Measurements from ENCODE around the gene CDK5R2.

Gene CDK5R2

DNA sequence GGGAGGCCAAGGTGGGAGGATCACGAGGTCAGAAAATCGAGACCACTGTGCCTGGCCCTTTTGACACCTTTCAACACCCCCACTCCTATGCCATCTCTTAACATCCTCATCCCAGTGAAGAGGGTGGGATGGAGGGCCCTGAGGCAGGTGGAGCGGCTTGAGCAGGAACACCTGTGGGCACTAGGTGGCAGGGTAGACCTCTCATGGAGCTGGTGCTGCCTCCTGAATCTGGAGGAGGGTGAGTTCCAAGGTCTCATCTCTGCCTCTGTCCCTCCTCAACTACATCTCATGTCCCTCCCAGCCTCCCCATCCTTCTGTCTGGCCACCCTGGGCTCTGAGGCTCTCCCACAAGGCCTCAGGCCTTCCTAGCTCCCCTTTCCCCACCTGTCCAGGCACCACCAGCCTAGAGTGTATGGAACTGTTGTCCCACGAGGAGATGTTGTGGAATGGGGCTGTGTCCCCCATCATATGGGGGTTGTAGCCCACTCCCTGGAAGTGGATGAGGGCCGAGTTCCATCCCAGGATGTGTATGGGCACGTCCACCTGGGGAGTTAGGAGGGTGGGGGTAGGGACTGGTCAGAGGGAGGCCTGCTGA is 50.8 kb downstream of the CDK5R2 start:
- TF ChIP-seq, protein P1, sequence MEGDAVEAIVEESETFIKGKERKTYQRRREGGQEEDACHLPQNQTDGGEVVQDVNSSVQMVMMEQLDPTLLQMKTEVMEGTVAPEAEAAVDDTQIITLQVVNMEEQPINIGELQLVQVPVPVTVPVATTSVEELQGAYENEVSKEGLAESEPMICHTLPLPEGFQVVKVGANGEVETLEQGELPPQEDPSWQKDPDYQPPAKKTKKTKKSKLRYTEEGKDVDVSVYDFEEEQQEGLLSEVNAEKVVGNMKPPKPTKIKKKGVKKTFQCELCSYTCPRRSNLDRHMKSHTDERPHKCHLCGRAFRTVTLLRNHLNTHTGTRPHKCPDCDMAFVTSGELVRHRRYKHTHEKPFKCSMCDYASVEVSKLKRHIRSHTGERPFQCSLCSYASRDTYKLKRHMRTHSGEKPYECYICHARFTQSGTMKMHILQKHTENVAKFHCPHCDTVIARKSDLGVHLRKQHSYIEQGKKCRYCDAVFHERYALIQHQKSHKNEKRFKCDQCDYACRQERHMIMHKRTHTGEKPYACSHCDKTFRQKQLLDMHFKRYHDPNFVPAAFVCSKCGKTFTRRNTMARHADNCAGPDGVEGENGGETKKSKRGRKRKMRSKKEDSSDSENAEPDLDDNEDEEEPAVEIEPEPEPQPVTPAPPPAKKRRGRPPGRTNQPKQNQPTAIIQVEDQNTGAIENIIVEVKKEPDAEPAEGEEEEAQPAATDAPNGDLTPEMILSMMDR (IDR thresholded peaks at IDR 0.05; ENCODE audit: low read depth, low read length), result peak; percentile 92
- Histone ChIP-seq H3K9me3 (ENCODE audit: severe bottlenecking) (peaks cover 7% of the 10 kb centered on the region), H3K36me3 (no peaks in the 10 kb centered on the region), H3K27me3 (ENCODE audit: insufficient read depth, low read depth, severe bottlenecking) (no peaks in the 10 kb centered on the region), H3K27ac (no peak overlapping the region), H3K4me3 (ENCODE audit: low read depth, low read length) (no peak overlapping the region)
- peak; percentile 71 for DNase-seq

DNA sequence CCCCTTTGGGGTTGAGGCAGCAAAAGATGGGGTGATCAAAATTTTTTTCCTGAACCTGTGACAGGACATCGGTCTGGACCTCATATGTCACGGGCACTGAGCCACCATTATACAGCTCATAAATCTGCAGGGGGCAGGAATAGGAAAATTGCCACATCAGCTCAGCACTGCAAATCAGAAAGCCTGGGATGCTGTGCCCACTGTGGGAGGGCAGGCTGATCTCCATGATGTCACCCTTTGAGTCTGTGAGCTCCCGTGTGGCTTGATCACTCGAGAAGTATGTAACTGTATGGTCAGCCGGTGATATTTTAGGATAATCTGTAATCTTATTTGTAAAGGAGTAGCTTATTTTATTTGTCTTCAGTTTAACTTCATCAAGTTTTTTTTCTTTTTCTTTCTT is 51.4 kb downstream of the CDK5R2 start:
- Histone ChIP-seq H3K27ac (no peak overlapping the region), H3K9me3 (ENCODE audit: severe bottlenecking) (peaks cover 7% of the 10 kb centered on the region), H3K27me3 (ENCODE audit: insufficient read depth, low read depth, severe bottlenecking) (no peaks in the 10 kb centered on the region), H3K36me3 (no peaks in the 10 kb centered on the region), H3K4me3 (ENCODE audit: low read depth, low read length) (no peak overlapping the region)
- TF ChIP-seq, protein P1 (IDR thresholded peaks at IDR 0.05; ENCODE audit: low read depth, low read length), result no peak
- DNase-seq, result no peak

All from WERI-Rb-1 (cell line).